B cell (primary cell): Measurements from ENCODE around the gene COX14. TPM values are rescaled to one million over a fixed set of nuclear protein-coding genes. Genes with fewer than 3 reads are reported as not detected.

Source experiments
- ATAC-seq: fragments of 200-7000 bp; cut with Tn5 transposase; one replicate; pipeline ENCODE4 v1.10.0; 2021; ENCODE audit warnings: low read depth, mild to moderate bottlenecking, moderate number of reproducible peaks, moderate library complexity
- CTCF ChIA-PET: fragments of 350-600 bp; sonication (Branson Sonifier 250); formaldehyde crosslinking; loops from one replicate; lab custom pipeline; 2021; ENCODE audit warnings: antibody characterized with exemption, inconsistent platforms; lab: Charles Lee
- POLR2A ChIA-PET: fragments of 350-600 bp; sonication (Branson Sonifier 250); formaldehyde crosslinking; loops from one replicate; lab custom pipeline; 2021; ENCODE audit warnings: antibody characterized with exemption; lab: Charles Lee
- DNase-seq: peaks from one replicate; pipeline ENCODE4 v3.0.0; 2013
- H2AFZ ChIP-seq: 2 replicates; pipeline ENCODE4 v1.6.1; 2012; ENCODE audit warnings: mild to moderate bottlenecking, low read depth, low read length; ENCODE audit not compliant: insufficient read depth, poor library complexity, severe bottlenecking
- H3K27ac ChIP-seq, 2 donors: 1 replicate in 1 of 2; 2 replicates in 1 of 2; pipeline ENCODE4 v1.5.1; 2012 to 2013; ENCODE audit warnings: low read length in 2 of 2, mild to moderate bottlenecking in 2 of 2, moderate library complexity in 1 of 2
- H3K27me3 ChIP-seq, 4 experiments: fragments of 200-600 bp in 1 of 4; sonication (generic) in 1 of 4; replicated peaks in 1 of 4; 1 replicate in 2 of 4; 2 replicates in 2 of 4; pipeline versions ENCODE4 v1.6.1 to v1.7.0; 2013 to 2016; ENCODE audit warnings: low read length in 3 of 4, mild to moderate bottlenecking in 2 of 4, mixed read lengths in 1 of 4, moderate library complexity in 1 of 4; ENCODE audit not compliant: insufficient read depth in 4 of 4, control insufficient read depth in 3 of 4; ENCODE audit errors: control extremely low read depth in 1 of 4
- H3K36me3 ChIP-seq, 2 experiments: replicated peaks in 1 of 2; 1 replicate in 1 of 2; 2 replicates in 1 of 2; pipeline versions ENCODE4 v1.6.1 to v1.7.1; 2013; ENCODE audit warnings: low read length in 1 of 2; ENCODE audit not compliant: insufficient read depth in 2 of 2, control insufficient read depth in 1 of 2; ENCODE audit errors: control extremely low read depth in 1 of 2, extremely low read depth in 1 of 2
- H3K4me1 ChIP-seq, 2 donors: fragments of 200-600 bp in 1 of 2; sonication (generic) in 1 of 2; 1 replicate in 1 of 2; 2 replicates in 1 of 2; pipeline versions ENCODE4 v1.5.1 to v1.6.1; 2013 to 2017; ENCODE audit warnings: low read length in 2 of 2; ENCODE audit not compliant: control insufficient read depth in 2 of 2, insufficient read depth in 2 of 2
- H3K4me2 ChIP-seq: replicated peaks from 2 replicates; pipeline ENCODE3; 2012; ENCODE audit warnings: mild to moderate bottlenecking, low read depth, low read length; ENCODE audit not compliant: poor library complexity, severe bottlenecking
- H3K4me3 ChIP-seq, 5 experiments: fragments of 200-600 bp in 1 of 5; sonication (generic) in 1 of 5; 1 replicate in 3 of 5; 2 replicates in 2 of 5; pipeline versions ENCODE4 v1.5.1 to v1.7.0; 2011 to 2016; ENCODE audit warnings: low read length in 4 of 5, mild to moderate bottlenecking in 4 of 5, low read depth in 2 of 5, control low read depth in 1 of 5, moderate library complexity in 1 of 5; ENCODE audit not compliant: insufficient read depth in 1 of 5; ENCODE audit errors: control extremely low read depth in 1 of 5, extremely low read depth in 1 of 5
- H3K79me2 ChIP-seq: fragments of 200-600 bp; sonication (generic); one replicate; pipeline ENCODE4 v1.6.0; 2016; ENCODE audit warnings: low read length; ENCODE audit not compliant: control insufficient read depth, insufficient read depth
- H3K9ac ChIP-seq: fragments of 200-600 bp; sonication (generic); 2 replicates; pipeline ENCODE4 v1.6.1; 2017; ENCODE audit warnings: mild to moderate bottlenecking, low read length, moderate library complexity
- H3K9me3 ChIP-seq, 3 donors: one replicate each; pipeline versions ENCODE4 v1.6.1 to v1.7.1; 2013; ENCODE audit warnings: low read length in 2 of 3; ENCODE audit not compliant: control insufficient read depth in 2 of 3, insufficient read depth in 1 of 3; ENCODE audit errors: control extremely low read depth in 1 of 3
- H4K20me1 ChIP-seq: 2 replicates; pipeline ENCODE4 v1.6.0; 2012; ENCODE audit warnings: mild to moderate bottlenecking, low read length; ENCODE audit not compliant: insufficient read depth, control insufficient read depth, poor library complexity, severe bottlenecking
- H3K27ac Mint-ChIP-seq: one replicate; pipeline ENCODE4 v1.8.0; 2021; ENCODE audit warnings: mixed read lengths
- H3K27me3 Mint-ChIP-seq: one replicate; pipeline ENCODE4 v1.8.0; 2021; ENCODE audit warnings: mixed read lengths
- H3K4me1 Mint-ChIP-seq: one replicate; pipeline ENCODE4 v1.8.0; 2021; ENCODE audit warnings: mixed read lengths
- H3K4me3 Mint-ChIP-seq: one replicate; pipeline ENCODE4 v1.8.0; 2021; ENCODE audit warnings: mixed read lengths
- H3K9me3 Mint-ChIP-seq: one replicate; pipeline ENCODE4 v1.8.0; 2022; ENCODE audit warnings: mixed read lengths; ENCODE audit not compliant: insufficient read depth
- CTCF ChIP-seq: fragments of 200-600 bp; IDR thresholded peaks from one replicate; pipeline ENCODE4 v1.8.0; 2022; ENCODE audit warnings: antibody characterized with exemption, mild to moderate bottlenecking
- EZH2 ChIP-seq: IDR thresholded peaks from 2 replicates; pipeline ENCODE4 v1.6.1; 2012; ENCODE audit warnings: borderline replicate concordance, low read depth, mild to moderate bottlenecking, moderate library complexity, low read length; ENCODE audit not compliant: insufficient read depth, poor library complexity, severe bottlenecking
- WGBS: methylation state at CpG from one replicate; pipeline ENCODE4 v1.1.5; 2013; ENCODE audit warnings: missing lambda C conversion rate; ENCODE audit not compliant: insufficient coverage; 5-methylcytosine and 5-hydroxymethylcytosine counted together
- intact Hi-C: fragments of 100-400 bp; cut with micrococcal nuclease; formaldehyde crosslinking; loops from one replicate; pipeline ENCODE4 v1.10.0; 2022
- polyA plus RNA-seq: library from polyadenylated mRNA; depleted of rRNA; stranded (reverse); fragments of >200 nt; gene quantifications from 2 replicates; pipeline ENCODE4 v1.2.3, GENCODE V29; 2012
- total RNA-seq, 2 donors: library from RNA; stranded (reverse); fragments of 120-200 nt in 1 of 2; gene quantifications; 1 replicate in 1 of 2; 2 replicates in 1 of 2; pipeline versions ENCODE4 v1.2.3 to v1.2.4, GENCODE V29; 2013 to 2022

The COX14 gene
- total and polyA plus RNA-seq, 2 donors (not counting 1 experiment from before 2014, with no cell fraction given) = 31.8 to 60.4 TPM

- intact Hi-C loops = no loop called here
- Mint-ChIP-seq H3K4me1 (no peaks in the 10 kb centered on the region), H3K27me3 (no peaks in the 10 kb centered on the region), H3K9me3 (no peaks in the 10 kb centered on the region), H3K4me3 (no peak overlapping the region), H3K27ac (no peak overlapping the region)
- 93% methylated on average over 5 of the region's 5 CpGs for WGBS
- Histone ChIP-seq H3K79me2 (no peaks in the 10 kb centered on the region), H3K9ac (no peak overlapping the region), H3K4me2 (no peak overlapping the region), H4K20me1 (peaks cover 5% of the 10 kb centered on the region), H3K9me3 (no peaks in the 10 kb centered on the region), H3K4me1 (no peaks in the 10 kb centered on the region), H3K27me3 (no peaks in the 10 kb centered on the region), H3K27ac (no peak overlapping the region), H2AFZ (no peak overlapping the region), H3K36me3 (peaks cover 16 to 60% of the 10 kb centered on the region in 2 experiments), H3K4me3 (no peak overlapping the region)
- no peak for DNase-seq
- TF ChIP-seq CTCF (no peak), EZH2 (no peak)
- ChIA-PET CTCF (interaction anchor here (0.9 to 4.0 kb wide), 3 partner anchors 10 to 12 kb away, joined by 3 to 21 read pairs (median 5); partner anchors contain the start of gene COX14), POLR2A (interaction anchor here (0.7 kb wide), 1 partner anchor 15 kb away, joined by 3 read pairs; the partner anchor contains the start of gene SMARCD1)
- ATAC-seq = no peak
Measured at GRCh38 chr12:50099302-50100008, 12.6 kb upstream of the COX14 start.

GRCh38 chr12:50100561-50100960 lies 11.5 kb upstream of the COX14 start:
- Histone ChIP-seq H3K36me3 (peaks cover 12 to 50% of the 10 kb centered on the region in 2 experiments), H3K4me1 (no peaks in the 10 kb centered on the region), H3K4me2 (no peak overlapping the region), H3K9ac (no peak overlapping the region), H3K9me3 (no peaks in the 10 kb centered on the region), H3K79me2 (peaks cover 5% of the 10 kb centered on the region), H3K4me3 (no peak overlapping the region), H3K27me3 (no peaks in the 10 kb centered on the region), H2AFZ (no peak overlapping the region), H3K27ac (no peak overlapping the region), H4K20me1 (peaks cover 5% of the 10 kb centered on the region)
- no peak for TF ChIP-seq CTCF
- no peak for TF ChIP-seq EZH2
- no peaks in the 10 kb centered on the region for H3K27me3 Mint-ChIP-seq
- no peak overlapping the region for H3K27ac Mint-ChIP-seq
- ATAC-seq = no peak
- no peak overlapping the region for H3K4me3 Mint-ChIP-seq
- intact Hi-C loops = no loop called here
- no peaks in the 10 kb centered on the region for H3K9me3 Mint-ChIP-seq
- DNase-seq = no peak
- no peaks in the 10 kb centered on the region for H3K4me1 Mint-ChIP-seq
- WGBS = 88% methylated on average over 2 of the region's 3 CpGs
- CTCF ChIA-PET = interaction anchor here (0.5 to 14.8 kb wide), 4 partner anchors 11 to 70 kb away, joined by 3 to 343 read pairs (median 12); partner anchors contain the start of genes COX14 and SMARCD1
- POLR2A ChIA-PET = interaction anchor here (0.5 to 0.6 kb wide), 2 partner anchors 21 to 23 kb away, joined by 3 read pairs; no protein-coding TSS in a partner anchor
